Dedifferentiated amniotic fluid mesenchymal stem cell (primary cell): ENCODE measurements around the gene CYP19A1.
"Not testable (repeated sequence)": the region's sequence is repeated elsewhere in the genome, so short reads cannot be mapped to it uniquely, and the experiment has no call there.

Experiments
- DNase-seq: peaks from one replicate; pipeline ENCODE4 v3.0.0-alpha.2; 2016; ENCODE audit errors: extremely low spot score

Gene CYP19A1

GRCh38 chr15:51298620-51299019 is 39.8 kb downstream of the CYP19A1 start:
- no peak for DNase-seq

- DNase-seq = no peak
Measured at GRCh38 chr15:51290720-51291119, 47.7 kb downstream of the CYP19A1 start.

- no peak for DNase-seq
Measured at GRCh38 chr15:51289290-51289689, 49.1 kb downstream of the CYP19A1 start.

GRCh38 chr15:51288143-51289065 is 50.0 kb downstream of the CYP19A1 start:
- no peak for DNase-seq

- DNase-seq = no peak
Measured at GRCh38 chr15:51286816-51287215, 51.6 kb downstream of the CYP19A1 start.

GRCh38 chr15:51285399-51285798 is 53.0 kb downstream of the CYP19A1 start:
- no peak for DNase-seq

GRCh38 chr15:51284871-51285270 is 53.5 kb downstream of the CYP19A1 start:
- DNase-seq = no peak

GRCh38 chr15:51283026-51283425 is 55.4 kb downstream of the CYP19A1 start:
- no peak for DNase-seq

- not testable (repeated sequence) for DNase-seq
Measured at GRCh38 chr15:51282241-51282640, 56.2 kb downstream of the CYP19A1 start.

GRCh38 chr15:51281368-51281967 is 56.9 kb downstream of the CYP19A1 start:
- DNase-seq = peak; percentile 36

- no peak for DNase-seq
Measured at GRCh38 chr15:51280838-51281237, 57.6 kb downstream of the CYP19A1 start.

- DNase-seq = no peak
Measured at GRCh38 chr15:51279391-51279790, 59.0 kb downstream of the CYP19A1 start.

- DNase-seq = no peak
Measured at GRCh38 chr15:51277101-51277500, 61.3 kb downstream of the CYP19A1 start.

GRCh38 chr15:51274956-51275355 is 63.4 kb downstream of the CYP19A1 start:
- no peak for DNase-seq

- DNase-seq = no peak
Measured at GRCh38 chr15:51270706-51271105, 67.7 kb downstream of the CYP19A1 start.

GRCh38 chr15:51269496-51269895 is 68.9 kb downstream of the CYP19A1 start:
- no peak for DNase-seq

- no peak for DNase-seq
Measured at GRCh38 chr15:51267703-51268083, 70.7 kb downstream of the CYP19A1 start.

GRCh38 chr15:51267051-51267702 is 71.2 kb downstream of the CYP19A1 start:
- no peak for DNase-seq

GRCh38 chr15:51266656-51267050 is 71.7 kb downstream of the CYP19A1 start:
- DNase-seq = no peak

- no peak for DNase-seq
Measured at GRCh38 chr15:51265037-51265555, 73.3 kb downstream of the CYP19A1 start.

GRCh38 chr15:51263726-51264125 is 74.7 kb downstream of the CYP19A1 start:
- no peak for DNase-seq

- DNase-seq = no peak
Measured at GRCh38 chr15:51263116-51263515, 75.3 kb downstream of the CYP19A1 start.
